GM23338 (cell line): Measurements from ENCODE around the gene CRK. TPM values are rescaled to one million over a fixed set of nuclear protein-coding genes. Genes with fewer than 3 reads are reported as not detected.
A peak's percentile ranks its signal among the peaks of the same experiment; 100 is the strongest.

Experiments
- ATAC-seq: fragments of 200-7000 bp; cut with Tn5 transposase; 3 replicates; pipeline ENCODE4 v1.9.1; 2020
- DNase-seq: peaks from one replicate; pipeline ENCODE4 v3.0.0-alpha.2; 2015; ENCODE audit warnings: low spot score
- H2AFZ ChIP-seq: fragments of 200-600 bp; sonication (generic); 2 replicates; pipeline ENCODE4 v1.8.0; 2016; ENCODE audit warnings: antibody characterized with exemption, mild to moderate bottlenecking, moderate library complexity
- H3F3A ChIP-seq: fragments of 200-600 bp; sonication (generic); replicated peaks from 2 replicates; pipeline ENCODE4 v1.8.0; 2017; ENCODE audit warnings: antibody characterized with exemption, mixed run types, low read depth
- H3K27ac ChIP-seq: fragments of 200-600 bp; sonication (generic); 2 replicates; pipeline ENCODE4 v1.6.1; 2016; ENCODE audit warnings: low read depth
- H3K27me3 ChIP-seq: fragments of 200-600 bp; sonication (generic); 2 replicates; pipeline ENCODE4 v1.8.0; 2016; ENCODE audit warnings: mild to moderate bottlenecking, mixed run types, moderate library complexity; ENCODE audit not compliant: insufficient read depth
- H3K36me3 ChIP-seq: fragments of 200-600 bp; sonication (generic); 2 replicates; pipeline ENCODE4 v1.8.0; 2016; ENCODE audit warnings: mild to moderate bottlenecking; ENCODE audit not compliant: insufficient read depth
- H3K4me1 ChIP-seq: fragments of 200-600 bp; sonication (generic); 2 replicates; pipeline ENCODE4 v1.8.0; 2016; ENCODE audit warnings: mild to moderate bottlenecking, moderate library complexity; ENCODE audit not compliant: insufficient read depth
- H3K4me2 ChIP-seq: fragments of 200-600 bp; sonication (generic); 2 replicates; pipeline ENCODE4 v1.7.1; 2017; ENCODE audit warnings: mixed run types
- H3K4me3 ChIP-seq: fragments of 200-600 bp; sonication (generic); 2 replicates; pipeline ENCODE4 v1.6.1; 2016; ENCODE audit warnings: mixed run types
- H3K79me2 ChIP-seq: fragments of 200-600 bp; sonication (generic); replicated peaks from 2 replicates; pipeline ENCODE4 v1.8.0; 2017; ENCODE audit warnings: mild to moderate bottlenecking; ENCODE audit not compliant: insufficient read depth
- H3K9me2 ChIP-seq: fragments of 200-600 bp; sonication (generic); 2 replicates; pipeline ENCODE4 v1.8.0; 2017; ENCODE audit not compliant: insufficient read depth
- H4K20me1 ChIP-seq: fragments of 200-600 bp; sonication (generic); replicated peaks from 2 replicates; pipeline ENCODE4 v1.8.0; 2017; ENCODE audit warnings: mild to moderate bottlenecking; ENCODE audit not compliant: insufficient read depth
- H3K27ac Mint-ChIP-seq: 2 replicates; pipeline ENCODE4 v1.8.0; 2020; ENCODE audit warnings: inconsistent platforms, mild to moderate bottlenecking, moderate library complexity, mixed read lengths
- H3K27me3 Mint-ChIP-seq: 3 replicates; pipeline ENCODE4 v1.8.0; 2022; ENCODE audit warnings: low read depth, mild to moderate bottlenecking, moderate library complexity, mixed read lengths, inconsistent platforms; ENCODE audit not compliant: insufficient read depth, poor library complexity
- H3K36me3 Mint-ChIP-seq: 3 replicates; pipeline ENCODE4 v1.8.0; 2021; ENCODE audit warnings: low read depth, mild to moderate bottlenecking, inconsistent platforms, moderate library complexity, mixed read lengths
- H3K4me1 Mint-ChIP-seq: 3 replicates; pipeline ENCODE4 v1.8.0; 2020; ENCODE audit warnings: mild to moderate bottlenecking, inconsistent platforms, mixed read lengths
- H3K4me3 Mint-ChIP-seq: 3 replicates; pipeline ENCODE4 v1.8.0; 2021; ENCODE audit warnings: moderate library complexity, mild to moderate bottlenecking, inconsistent platforms, mixed read lengths
- H3K9me3 Mint-ChIP-seq: 3 replicates; pipeline ENCODE4 v1.8.0; 2020; ENCODE audit warnings: moderate library complexity, mild to moderate bottlenecking, inconsistent platforms, mixed read lengths
- CREB1 ChIP-seq: fragments of 250-450 bp; sonication (Bioruptor Pico); IDR thresholded peaks from 2 replicates; pipeline ENCODE4 v1.5.0; 2020; ENCODE audit warnings: low read depth, mild to moderate bottlenecking, moderate library complexity
- EZH2phosphoT487 ChIP-seq: fragments of 200-600 bp; sonication (generic); IDR thresholded peaks from one replicate; pipeline ENCODE4 v1.8.1; 2018; ENCODE audit warnings: antibody characterized with exemption; ENCODE audit not compliant: unreplicated experiment
- NANOG ChIP-seq: IDR thresholded peaks from 2 replicates; pipeline ENCODE4 v1.6.1; 2016; ENCODE audit warnings: antibody characterized with exemption, borderline replicate concordance
- POLR2AphosphoS5 ChIP-seq: IDR thresholded peaks from 2 replicates; pipeline ENCODE4 v1.6.1; 2016; ENCODE audit warnings: antibody characterized with exemption, low read depth
- STAT1 ChIP-seq: IDR thresholded peaks from one replicate; pipeline ENCODE4 v1.6.1; 2016; ENCODE audit warnings: antibody characterized with exemption; ENCODE audit not compliant: unreplicated experiment
- ZNF114 ChIP-seq: fragments of 250-450 bp; sonication (Bioruptor Pico); IDR thresholded peaks from 2 replicates; pipeline ENCODE4 v1.5.0; 2020; ENCODE audit warnings: mild to moderate bottlenecking, moderate library complexity
- ZNF331 ChIP-seq: fragments of 250-450 bp; sonication (Bioruptor Pico); IDR thresholded peaks from 2 replicates; pipeline ENCODE4 v1.5.0; 2020; ENCODE audit warnings: low read depth, mild to moderate bottlenecking, moderate library complexity
- polyA plus RNA-seq: library from polyadenylated mRNA; unstranded; fragments of >200 nt; fragmentation: Nextera tagmentation; extraction: Ambion mirVana; gene quantifications from 2 replicates; pipeline ENCODE4 v1.2.1, GENCODE V29; 2016
- total RNA-seq: library from RNA; depleted of rRNA; stranded (reverse); fragments of >200 nt; shearing (Covaris generic); gene quantifications from 2 replicates; pipeline ENCODE4 v1.2.3, GENCODE V29; 2014
- TF ChIP-seq, protein P1 (sequence below): fragments of 250-450 bp; sonication (Bioruptor Pico); IDR thresholded peaks from 2 replicates; pipeline ENCODE4 v1.5.0; 2020; ENCODE audit warnings: mild to moderate bottlenecking, moderate library complexity
- TF ChIP-seq, protein P2 (sequence below), 2 experiments: fragments of 200-600 bp in 1 of 2; sonication (generic) in 1 of 2; conservative IDR thresholded peaks; 2 replicates each; pipeline versions ENCODE4 v1.5.1 to v1.6.1; 2016 to 2017; ENCODE audit warnings: antibody characterized with exemption in 2 of 2, low read depth in 2 of 2, mild to moderate bottlenecking in 2 of 2, moderate library complexity in 1 of 2

CRK gene
- total and polyA plus RNA-seq, 2 experiments from 2014 or later: 32.6 to 59.8 TPM

GRCh38 chr17:1376061-1376460 is 80.0 kb downstream of the CRK start (continued):
- TF ChIP-seq, protein P1, sequence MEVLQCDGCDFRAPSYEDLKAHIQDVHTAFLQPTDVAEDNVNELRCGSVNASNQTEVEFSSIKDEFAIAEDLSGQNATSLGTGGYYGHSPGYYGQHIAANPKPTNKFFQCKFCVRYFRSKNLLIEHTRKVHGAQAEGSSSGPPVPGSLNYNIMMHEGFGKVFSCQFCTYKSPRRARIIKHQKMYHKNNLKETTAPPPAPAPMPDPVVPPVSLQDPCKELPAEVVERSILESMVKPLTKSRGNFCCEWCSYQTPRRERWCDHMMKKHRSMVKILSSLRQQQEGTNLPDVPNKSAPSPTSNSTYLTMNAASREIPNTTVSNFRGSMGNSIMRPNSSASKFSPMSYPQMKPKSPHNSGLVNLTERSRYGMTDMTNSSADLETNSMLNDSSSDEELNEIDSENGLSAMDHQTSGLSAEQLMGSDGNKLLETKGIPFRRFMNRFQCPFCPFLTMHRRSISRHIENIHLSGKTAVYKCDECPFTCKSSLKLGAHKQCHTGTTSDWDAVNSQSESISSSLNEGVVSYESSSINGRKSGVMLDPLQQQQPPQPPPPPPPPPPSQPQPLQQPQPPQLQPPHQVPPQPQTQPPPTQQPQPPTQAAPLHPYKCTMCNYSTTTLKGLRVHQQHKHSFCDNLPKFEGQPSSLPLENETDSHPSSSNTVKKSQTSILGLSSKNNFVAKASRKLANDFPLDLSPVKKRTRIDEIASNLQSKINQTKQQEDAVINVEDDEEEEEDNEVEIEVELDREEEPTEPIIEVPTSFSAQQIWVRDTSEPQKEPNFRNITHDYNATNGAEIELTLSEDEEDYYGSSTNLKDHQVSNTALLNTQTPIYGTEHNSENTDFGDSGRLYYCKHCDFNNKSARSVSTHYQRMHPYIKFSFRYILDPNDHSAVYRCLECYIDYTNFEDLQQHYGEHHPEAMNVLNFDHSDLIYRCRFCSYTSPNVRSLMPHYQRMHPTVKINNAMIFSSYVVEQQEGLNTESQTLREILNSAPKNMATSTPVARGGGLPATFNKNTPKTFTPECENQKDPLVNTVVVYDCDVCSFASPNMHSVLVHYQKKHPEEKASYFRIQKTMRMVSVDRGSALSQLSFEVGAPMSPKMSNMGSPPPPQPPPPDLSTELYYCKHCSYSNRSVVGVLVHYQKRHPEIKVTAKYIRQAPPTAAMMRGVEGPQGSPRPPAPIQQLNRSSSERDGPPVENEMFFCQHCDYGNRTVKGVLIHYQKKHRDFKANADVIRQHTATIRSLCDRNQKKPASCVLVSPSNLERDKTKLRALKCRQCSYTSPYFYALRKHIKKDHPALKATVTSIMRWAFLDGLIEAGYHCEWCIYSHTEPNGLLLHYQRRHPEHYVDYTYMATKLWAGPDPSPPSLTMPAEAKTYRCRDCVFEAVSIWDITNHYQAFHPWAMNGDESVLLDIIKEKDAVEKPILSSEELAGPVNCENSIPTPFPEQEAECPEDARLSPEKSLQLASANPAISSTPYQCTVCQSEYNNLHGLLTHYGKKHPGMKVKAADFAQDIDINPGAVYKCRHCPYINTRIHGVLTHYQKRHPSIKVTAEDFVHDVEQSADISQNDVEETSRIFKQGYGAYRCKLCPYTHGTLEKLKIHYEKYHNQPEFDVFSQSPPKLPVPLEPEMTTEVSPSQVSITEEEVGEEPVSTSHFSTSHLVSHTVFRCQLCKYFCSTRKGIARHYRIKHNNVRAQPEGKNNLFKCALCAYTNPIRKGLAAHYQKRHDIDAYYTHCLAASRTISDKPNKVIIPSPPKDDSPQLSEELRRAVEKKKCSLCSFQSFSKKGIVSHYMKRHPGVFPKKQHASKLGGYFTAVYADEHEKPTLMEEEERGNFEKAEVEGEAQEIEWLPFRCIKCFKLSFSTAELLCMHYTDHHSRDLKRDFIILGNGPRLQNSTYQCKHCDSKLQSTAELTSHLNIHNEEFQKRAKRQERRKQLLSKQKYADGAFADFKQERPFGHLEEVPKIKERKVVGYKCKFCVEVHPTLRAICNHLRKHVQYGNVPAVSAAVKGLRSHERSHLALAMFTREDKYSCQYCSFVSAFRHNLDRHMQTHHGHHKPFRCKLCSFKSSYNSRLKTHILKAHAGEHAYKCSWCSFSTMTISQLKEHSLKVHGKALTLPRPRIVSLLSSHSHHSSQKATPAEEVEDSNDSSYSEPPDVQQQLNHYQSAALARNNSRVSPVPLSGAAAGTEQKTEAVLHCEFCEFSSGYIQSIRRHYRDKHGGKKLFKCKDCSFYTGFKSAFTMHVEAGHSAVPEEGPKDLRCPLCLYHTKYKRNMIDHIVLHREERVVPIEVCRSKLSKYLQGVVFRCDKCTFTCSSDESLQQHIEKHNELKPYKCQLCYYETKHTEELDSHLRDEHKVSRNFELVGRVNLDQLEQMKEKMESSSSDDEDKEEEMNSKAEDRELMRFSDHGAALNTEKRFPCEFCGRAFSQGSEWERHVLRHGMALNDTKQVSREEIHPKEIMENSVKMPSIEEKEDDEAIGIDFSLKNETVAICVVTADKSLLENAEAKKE (CRISPR knock-in tag): no peak

- peaks cover 23% of the 10 kb centered on the region for H3F3A ChIP-seq
- Mint-ChIP-seq H3K4me3 (no peak overlapping the region), H3K27ac (no peak overlapping the region), H3K9me3 (no peaks in the 10 kb centered on the region), H3K27me3 (peaks cover 11% of the 10 kb centered on the region), H3K4me1 (peaks cover 53% of the 10 kb centered on the region), H3K36me3 (peaks cover 34% of the 10 kb centered on the region)
- no peak overlapping the region for H3K4me3 ChIP-seq
- no peak for DNase-seq
- H3K27me3 ChIP-seq: no peaks in the 10 kb centered on the region
- H3K36me3 ChIP-seq: no peaks in the 10 kb centered on the region
- H3K4me1 ChIP-seq: peaks cover 53% of the 10 kb centered on the region
- ATAC-seq: no peak
- H3K27ac ChIP-seq: peak overlapping the region; percentile 61; the same call in 1 of the 2 replicates
- no peaks in the 10 kb centered on the region for H3K9me2 ChIP-seq
- no peak overlapping the region for H2AFZ ChIP-seq
- peaks cover 98% of the 10 kb centered on the region for H4K20me1 ChIP-seq
- no peak overlapping the region for H3K4me2 ChIP-seq
- H3K79me2 ChIP-seq: peaks cover 100% of the 10 kb centered on the region
- TF ChIP-seq, protein P2, sequence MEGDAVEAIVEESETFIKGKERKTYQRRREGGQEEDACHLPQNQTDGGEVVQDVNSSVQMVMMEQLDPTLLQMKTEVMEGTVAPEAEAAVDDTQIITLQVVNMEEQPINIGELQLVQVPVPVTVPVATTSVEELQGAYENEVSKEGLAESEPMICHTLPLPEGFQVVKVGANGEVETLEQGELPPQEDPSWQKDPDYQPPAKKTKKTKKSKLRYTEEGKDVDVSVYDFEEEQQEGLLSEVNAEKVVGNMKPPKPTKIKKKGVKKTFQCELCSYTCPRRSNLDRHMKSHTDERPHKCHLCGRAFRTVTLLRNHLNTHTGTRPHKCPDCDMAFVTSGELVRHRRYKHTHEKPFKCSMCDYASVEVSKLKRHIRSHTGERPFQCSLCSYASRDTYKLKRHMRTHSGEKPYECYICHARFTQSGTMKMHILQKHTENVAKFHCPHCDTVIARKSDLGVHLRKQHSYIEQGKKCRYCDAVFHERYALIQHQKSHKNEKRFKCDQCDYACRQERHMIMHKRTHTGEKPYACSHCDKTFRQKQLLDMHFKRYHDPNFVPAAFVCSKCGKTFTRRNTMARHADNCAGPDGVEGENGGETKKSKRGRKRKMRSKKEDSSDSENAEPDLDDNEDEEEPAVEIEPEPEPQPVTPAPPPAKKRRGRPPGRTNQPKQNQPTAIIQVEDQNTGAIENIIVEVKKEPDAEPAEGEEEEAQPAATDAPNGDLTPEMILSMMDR (conservative IDR thresholded peaks at IDR 0.05; ENCODE audit: low read depth in 2 of 2): no peak
- no peak for TF ChIP-seq CREB1
- TF ChIP-seq POLR2AphosphoS5: no peak
- TF ChIP-seq EZH2phosphoT487: no peak
- TF ChIP-seq ZNF114 (CRISPR knock-in tag): no peak
- TF ChIP-seq NANOG: no peak
- TF ChIP-seq, protein P1 (CRISPR knock-in tag): no peak
- TF ChIP-seq ZNF331: no peak
- TF ChIP-seq STAT1: no peak
These were observed 80.4 kb downstream of the CRK start for GRCh38 chr17:1375615-1376014.
